ENCODE data around the gene NFATC2. TPM values are rescaled to one million over a fixed set of nuclear protein-coding genes. Genes with fewer than 3 reads are reported as not detected.

Gene NFATC2
- total and polyA plus RNA-seq, 2 of the 4 experiments (the other 2 are of a cell fraction): 0.18 to 0.38 TPM

- Histone ChIP-seq H3K27me3 (ENCODE audit: control insufficient read depth, insufficient read depth, low read length) (no peaks in the 10 kb centered on the region), H2AFZ (replicated peaks; ENCODE audit: low read length, poor library complexity) (no peak overlapping the region), H3K23ac (ENCODE audit: low read depth, low read length) (no peak overlapping the region), H2BK120ac (ENCODE audit: low read depth, low read length) (no peak overlapping the region), H4K8ac (ENCODE audit: low read depth in 2 of 2, low read length in 2 of 2) (no peak overlapping the region), H3K4me3 (ENCODE audit: insufficient read depth, low read depth, low read length) (no peak overlapping the region), H2AK5ac (ENCODE audit: low read depth, low read length) (no peak overlapping the region), H3K9me1 (ENCODE audit: insufficient read depth, low read length) (peaks cover 4% of the 10 kb centered on the region; the same call in 1 of the 2 replicates), H2BK15ac (ENCODE audit: low read depth, low read length) (no peak overlapping the region), H2AK9ac (replicated peaks; ENCODE audit: low read depth, low read length, poor library complexity) (no peak overlapping the region), H2BK20ac (ENCODE audit: low read depth, low read length) (no peak overlapping the region), H3K27ac (ENCODE audit: insufficient read depth, low read length) (no peak overlapping the region), H4K20me1 (ENCODE audit: insufficient read depth, low read length) (no peaks in the 10 kb centered on the region), H4K5ac (ENCODE audit: low read depth, low read length) (no peak overlapping the region), H3K18ac (ENCODE audit: low read depth, low read length) (no peak overlapping the region), H3K4ac (ENCODE audit: low read depth, low read length) (no peak overlapping the region), H4K91ac (ENCODE audit: insufficient read depth, low read depth, low read length) (no peak overlapping the region), H3K56ac (ENCODE audit: extremely low read depth, insufficient read depth, low read length) (no peak overlapping the region), H3K4me1 (ENCODE audit: control insufficient read depth, insufficient read depth, low read length) (peaks cover 4% of the 10 kb centered on the region; the same call in 1 of the 2 replicates), H3K9ac (ENCODE audit: low read depth, low read length) (no peak overlapping the region), H3K14ac (replicated peaks; ENCODE audit: low read depth, low read length) (no peak overlapping the region), H2BK5ac (ENCODE audit: low read depth, low read length, poor library complexity, severe bottlenecking) (no peak overlapping the region), H3K4me2 (ENCODE audit: low read depth, low read length) (no peak overlapping the region), H3K9me3 (ENCODE audit: control insufficient read depth, insufficient read depth, low read length) (no peaks in the 10 kb centered on the region), H3K79me1 (ENCODE audit: low read depth in 1 of 2, low read length in 2 of 2) (no peaks in the 10 kb centered on the region), H3K36me3 (ENCODE audit: control insufficient read depth, insufficient read depth, low read length) (no peaks in the 10 kb centered on the region)
- in situ Hi-C loops (cut with MboI; ENCODE audit: low sequenced_read_pairs): no loop called here
- ChIA-PET POLR2A (ENCODE audit: unreplicated experiment) (no interaction called here), CTCF (interaction anchor here (1.1 kb wide), 1 partner anchor 12 kb away, joined by 4 read pairs; no protein-coding TSS in a partner anchor)
- ATAC-seq (ENCODE audit: low read depth): no peak
- dilution Hi-C loops (cut with HindIII; ENCODE audit: low sequenced_read_pairs, unreplicated experiment): no loop called here
- 96% methylated on average over 4 of the region's 10 CpGs; no CpG with 5 or more reads in 1 of the 2 experiments for WGBS, 2 experiments (ENCODE audit: extremely low coverage in 2 of 2, insufficient read length in 1 of 2)
- intact Hi-C loops (cut with micrococcal nuclease): loop anchor here (2.0 kb wide), 1 partner anchor 45 kb away; no protein-coding TSS in a partner anchor
- no peak for DNase-seq
- TF ChIP-seq POLR2A (IDR thresholded peaks at IDR 0.05; ENCODE audit: low read depth, low read length) (no peak), CTCF (conservative IDR thresholded peaks at IDR 0.05; ENCODE audit: low read depth, low read length) (no peak), USF2 (IDR thresholded peaks at IDR 0.05; ENCODE audit: low read depth, low read length) (no peak), CEBPB (IDR thresholded peaks at IDR 0.05; ENCODE audit: low read depth, low read length) (no peak), RCOR1 (IDR thresholded peaks at IDR 0.05; ENCODE audit: insufficient replicate concordance, low read length) (no peak), FOS (IDR thresholded peaks at IDR 0.05; ENCODE audit: low read depth, low read length) (no peak), ELK1 (IDR thresholded peaks at IDR 0.05; ENCODE audit: borderline replicate concordance, low read depth, low read length) (no peak), SMC3 (IDR thresholded peaks at IDR 0.05; ENCODE audit: low read depth, low read length) (no peak), BHLHE40 (IDR thresholded peaks at IDR 0.05; ENCODE audit: low read depth, low read length) (no peak), MXI1 (IDR thresholded peaks at IDR 0.05; ENCODE audit: borderline replicate concordance, low read depth, low read length) (no peak), CHD1 (IDR thresholded peaks at IDR 0.05; ENCODE audit: low read depth, low read length) (no peak), NFE2L2 (IDR thresholded peaks at IDR 0.05; ENCODE audit: low read depth, low read length) (no peak), RFX5 (IDR thresholded peaks at IDR 0.05; ENCODE audit: low read depth, low read length) (no peak), MAFK (IDR thresholded peaks at IDR 0.05; ENCODE audit: low read depth, low read length) (no peak), RAD21 (IDR thresholded peaks at IDR 0.05; ENCODE audit: low read length) (no peak)
- no TSS peak for BruUV-seq (replicated peaks)
Measured at GRCh38 chr20:51511861-51512619, 30.5 kb downstream of the NFATC2 start.

All from IMR-90 (cell line).